Motor neuron (in vitro differentiated cells): Measurements from ENCODE around the gene PNPLA7. TPM values are rescaled to one million over a fixed set of nuclear protein-coding genes. Genes with fewer than 3 reads are reported as not detected.

Experiments used
- ATAC-seq, 8 experiments: fragments of 200-7000 bp; cut with Tn5 transposase; replicated peaks in 6 of 8; 2 replicates each; pipeline ENCODE4 v1.8.0; 2021; ENCODE audit warnings: mild to moderate bottlenecking in 8 of 8, moderate library complexity in 8 of 8
- H3K27ac ChIP-seq, 2 donors: fragments of 250-450 bp; sonication (Bioruptor Pico); 2 replicates each; pipeline ENCODE4 v1.9.0; 2021; ENCODE audit warnings: antibody characterized with exemption in 2 of 2, mild to moderate bottlenecking in 2 of 2, moderate library complexity in 1 of 2
- H3K4me1 ChIP-seq, 2 donors: fragments of 250-450 bp; sonication (Bioruptor Pico); replicated peaks in 1 of 2; 2 replicates each; pipeline ENCODE4 v1.6.1; 2021; ENCODE audit warnings: antibody characterized with exemption in 2 of 2, mild to moderate bottlenecking in 2 of 2, moderate library complexity in 1 of 2
- H3K4me3 ChIP-seq, 5 donors: fragments of 250-450 bp; sonication (Bioruptor Pico); 2 replicates each; pipeline ENCODE4 v1.9.0; 2021; ENCODE audit warnings: antibody characterized with exemption in 5 of 5, mild to moderate bottlenecking in 5 of 5, moderate library complexity in 4 of 5
- WGBS, 10 experiments: fragments of 450-650 bp; shearing (Covaris generic); methylation state at CpG; one replicate each; pipeline ENCODE4 v1.0.0; 2022; 5-methylcytosine and 5-hydroxymethylcytosine counted together
- in situ Hi-C, 9 experiments: fragments of 400-800 bp; cut with MboI; loops; one replicate each; pipeline ENCODE4 v1.15.0; 2021; ENCODE audit warnings: low sequenced_read_pairs in 9 of 9, low pct_unique_long_range_greater_than_20kb in 2 of 9; ENCODE audit not compliant: unreplicated experiment in 9 of 9
- total RNA-seq, 8 experiments: library from RNA; unstranded; fragments of 300-600 nt; gene quantifications; 2 replicates each; pipeline versions ENCODE4 v1.2.3 to v1.2.4, GENCODE V29; 2022

PNPLA7 gene
- total RNA-seq, 8 experiments from 2014 or later = 0.16 to 3.3 (median 1.5) TPM

DNA sequence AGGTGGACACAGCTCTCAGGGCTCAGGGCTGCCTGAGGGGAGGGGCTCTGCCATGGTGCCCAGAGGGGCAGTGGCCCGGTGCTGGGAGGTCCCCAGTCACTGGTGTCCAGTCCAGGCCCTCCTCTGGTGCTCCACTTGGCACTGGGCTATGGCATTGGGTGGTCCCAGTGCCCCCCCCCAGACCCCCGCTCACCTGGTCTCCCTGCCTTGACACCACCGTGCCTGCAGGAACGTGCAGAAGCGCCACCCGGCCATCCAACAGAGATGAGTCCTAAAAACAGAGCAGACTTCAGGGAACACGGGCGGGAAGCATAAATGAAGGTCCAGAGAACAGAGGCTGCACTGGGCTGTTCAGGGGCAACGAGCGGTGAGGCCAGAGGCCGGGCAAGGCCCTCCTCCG lies 48.7 kb downstream of the PNPLA7 start:
- no peak for ATAC-seq
- no peak overlapping the region for H3K4me3 ChIP-seq
- H3K27ac ChIP-seq = no peak overlapping the region
- in situ Hi-C loops = no loop called here
- H3K4me1 ChIP-seq = no peaks in the 10 kb centered on the region
- WGBS, 10 experiments = no CpG with 5 or more reads among the region's 12 CpGs

DNA sequence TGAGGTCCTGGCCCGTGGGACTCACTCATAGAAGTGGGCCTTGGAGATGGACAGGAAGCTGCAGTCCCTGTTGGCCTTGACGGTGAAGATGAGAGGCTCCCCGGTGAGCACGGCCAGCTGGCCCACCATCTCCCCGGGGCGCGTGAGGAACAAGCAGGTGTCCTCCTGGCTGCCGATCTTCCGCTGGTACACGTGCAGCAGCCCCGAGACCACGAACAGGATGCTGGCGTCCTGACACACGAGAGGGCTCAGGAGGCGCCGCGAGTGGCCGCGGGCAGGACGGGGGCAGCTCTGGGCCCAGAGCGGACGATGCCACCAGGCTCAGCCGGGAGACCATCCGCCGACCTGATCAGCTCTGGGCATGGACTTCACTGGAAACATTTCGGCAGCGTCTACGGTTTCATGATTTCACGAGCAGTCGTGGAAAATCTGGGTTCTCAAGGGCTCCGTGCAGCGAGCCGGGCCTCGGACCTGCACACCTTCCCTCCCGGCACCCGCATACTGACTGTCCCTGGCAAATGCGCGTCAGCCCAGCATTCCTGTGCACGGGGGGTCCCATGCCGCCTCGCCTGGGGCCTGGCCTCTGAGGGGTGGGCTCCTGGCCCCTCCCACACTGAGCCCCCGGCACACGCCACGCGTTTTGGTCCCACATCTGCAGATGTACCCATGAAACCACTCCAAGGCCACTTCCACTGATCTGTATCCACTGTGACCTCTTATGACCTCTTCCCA lies 49.4 kb downstream of the PNPLA7 start:
- ATAC-seq = peak in 1 of 8 experiments; percentile 13
- Histone ChIP-seq H3K27ac (no peak overlapping the region), H3K4me3 (no peak overlapping the region), H3K4me1 (no peaks in the 10 kb centered on the region)
- in situ Hi-C loops = no loop called here
- WGBS, 10 experiments = 91 to 100% (median 96%) methylated on average over 1 to 20 of the region's 45 CpGs; no CpG with 5 or more reads in 6 of the 10 experiments

DNA sequence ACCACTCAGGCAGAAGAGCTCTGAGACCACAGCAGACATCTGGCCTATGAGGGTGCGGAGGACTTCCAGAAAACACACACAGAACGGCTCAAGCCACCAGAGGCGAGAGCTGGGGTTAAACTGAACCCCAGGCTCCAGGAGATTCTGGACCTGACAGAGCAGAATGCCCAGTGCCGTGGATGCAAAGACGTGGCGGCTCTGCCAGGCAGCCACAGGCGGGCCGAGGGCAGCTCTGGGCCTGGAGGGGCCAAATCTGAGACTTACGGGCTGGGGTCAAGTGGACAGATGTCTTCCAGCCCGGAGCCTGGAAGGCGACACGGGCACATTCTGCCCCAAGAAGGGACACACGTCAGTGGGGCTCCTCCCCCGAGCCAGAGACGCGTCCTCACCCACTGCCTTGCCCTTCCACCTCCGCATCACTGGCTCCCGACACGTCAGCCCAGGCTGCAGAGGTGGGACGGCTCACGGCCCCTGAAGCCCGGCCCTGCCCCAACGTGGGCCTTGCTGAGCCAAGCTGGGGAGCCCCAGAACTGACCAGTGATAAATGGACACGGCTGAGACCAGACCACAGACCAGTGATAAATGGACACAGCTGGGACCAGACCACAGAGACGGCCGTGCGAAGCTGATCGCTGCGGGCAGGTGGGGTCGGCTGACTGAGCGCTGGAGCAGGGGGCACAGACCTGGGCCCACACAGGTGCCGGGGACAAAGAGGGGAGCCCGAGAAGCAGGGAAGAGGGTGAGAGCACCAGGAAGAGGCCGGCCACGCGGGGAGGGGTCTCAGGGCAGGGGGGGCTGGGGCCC lies 50.1 kb downstream of the PNPLA7 start:
- no peak overlapping the region for H3K27ac ChIP-seq
- in situ Hi-C loops = no loop called here
- H3K4me3 ChIP-seq = no peak overlapping the region
- H3K4me1 ChIP-seq = no peaks in the 10 kb centered on the region
- 76 to 80% methylated on average over 1 to 5 of the region's 36 CpGs; no CpG with 5 or more reads in 8 of the 10 experiments for WGBS, 10 experiments
- ATAC-seq = peak in 3 of 8 experiments; percentile 16 to 29 (median 20)

DNA sequence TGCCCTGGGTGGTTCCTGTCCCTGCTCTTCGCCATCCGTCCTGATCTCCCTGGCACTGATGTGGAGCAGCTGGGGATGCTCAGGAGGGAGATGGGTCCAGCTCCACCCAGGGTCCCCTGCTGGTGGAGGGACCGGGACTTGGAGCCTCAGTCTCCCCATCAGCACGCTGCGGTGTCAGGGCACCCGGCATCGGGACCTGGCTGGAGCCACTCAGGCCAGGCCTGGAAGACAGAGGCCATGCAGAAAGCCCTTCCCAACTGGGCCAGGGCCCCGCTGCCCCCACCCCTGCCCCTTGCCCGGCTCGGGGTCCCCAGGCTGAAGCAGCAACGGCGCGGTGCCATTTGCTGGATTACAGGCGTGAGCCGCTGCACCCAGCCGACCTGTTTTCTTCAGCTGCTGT lies 50.8 kb downstream of the PNPLA7 start:
- WGBS, 10 experiments = 83% methylated on average over 2 of the region's 16 CpGs; no CpG with 5 or more reads in 9 of the 10 experiments
- no peak overlapping the region for H3K27ac ChIP-seq
- no peak overlapping the region for H3K4me3 ChIP-seq
- no peaks in the 10 kb centered on the region for H3K4me1 ChIP-seq
- in situ Hi-C loops = no loop called here
- no peak for ATAC-seq

DNA sequence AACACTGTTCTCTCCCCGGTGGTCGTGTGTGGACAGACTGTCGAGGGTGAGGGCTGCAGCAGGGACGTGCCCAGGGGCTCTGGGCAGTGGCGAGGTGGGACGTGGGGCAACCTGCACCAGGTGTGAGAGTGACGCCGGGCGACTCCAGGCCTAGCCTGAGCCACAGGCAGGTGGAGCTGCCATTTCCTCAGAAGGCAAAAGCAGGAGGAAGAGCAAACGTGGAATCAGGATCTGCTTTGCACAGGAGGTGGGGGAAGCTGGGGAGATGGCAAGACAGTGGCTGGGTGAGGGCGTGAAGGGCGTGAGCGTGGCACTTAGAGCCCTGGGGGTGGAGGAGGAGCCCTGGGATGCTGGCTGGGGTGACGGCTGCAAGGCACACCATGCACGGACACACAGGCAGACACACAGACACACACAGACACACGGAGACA lies 51.5 kb downstream of the PNPLA7 start:
- ATAC-seq = peak in 3 of 8 experiments; percentile 12 to 15 (median 14)
- 60 to 90% (median 71%) methylated on average over 1 to 4 of the region's 16 CpGs; no CpG with 5 or more reads in 6 of the 10 experiments for WGBS, 10 experiments
- Histone ChIP-seq H3K4me1 (no peaks in the 10 kb centered on the region), H3K4me3 (no peak overlapping the region), H3K27ac (no peak overlapping the region)
- in situ Hi-C loops = no loop called here

DNA sequence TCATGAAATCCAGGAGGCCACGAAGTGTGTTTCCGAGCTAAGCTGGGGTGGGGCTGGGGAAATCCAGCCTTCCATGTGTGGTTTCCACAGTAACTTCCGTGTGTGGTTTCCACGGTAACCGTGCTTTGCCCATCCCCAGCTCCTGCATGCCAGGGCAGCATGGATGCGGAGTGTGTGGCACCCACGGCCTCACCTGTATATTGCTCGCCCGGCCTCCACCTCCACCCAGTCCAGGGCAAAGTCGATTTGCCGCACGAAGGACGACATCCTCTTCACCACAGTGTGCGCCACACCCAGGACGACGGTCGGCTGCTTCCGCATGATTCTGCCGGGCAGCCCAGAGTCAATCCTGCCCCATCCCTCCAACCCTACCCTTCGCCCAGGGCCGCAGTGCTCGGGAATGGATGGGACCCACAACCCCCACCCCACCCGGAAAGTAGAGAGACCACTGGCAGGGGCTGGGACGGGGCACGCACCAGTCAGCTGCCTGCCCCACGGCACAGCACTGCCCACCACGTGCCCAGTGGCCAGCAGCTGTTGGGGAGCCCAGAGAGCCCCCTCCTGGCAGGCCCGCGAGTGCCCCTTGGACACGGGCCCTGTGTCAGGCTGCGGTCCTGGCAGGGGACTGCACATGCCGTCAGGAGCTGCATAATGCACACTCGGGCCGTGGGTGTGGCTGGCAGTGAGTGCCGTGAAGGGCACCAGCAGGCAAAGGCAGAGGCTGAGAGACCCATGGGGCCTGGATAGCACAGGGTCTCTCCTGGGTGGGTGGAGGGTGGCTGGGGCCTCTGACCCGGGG lies 52.1 kb downstream of the PNPLA7 start:
- WGBS, 10 experiments = 33 to 100% (median 84%) methylated on average over 1 to 9 of the region's 36 CpGs; no CpG with 5 or more reads in 4 of the 10 experiments
- H3K4me3 ChIP-seq = no peak overlapping the region
- peak in 5 of 8 experiments; percentile 11 to 23 (median 20) for ATAC-seq
- in situ Hi-C loops = no loop called here
- no peak overlapping the region for H3K27ac ChIP-seq
- no peaks in the 10 kb centered on the region for H3K4me1 ChIP-seq

DNA sequence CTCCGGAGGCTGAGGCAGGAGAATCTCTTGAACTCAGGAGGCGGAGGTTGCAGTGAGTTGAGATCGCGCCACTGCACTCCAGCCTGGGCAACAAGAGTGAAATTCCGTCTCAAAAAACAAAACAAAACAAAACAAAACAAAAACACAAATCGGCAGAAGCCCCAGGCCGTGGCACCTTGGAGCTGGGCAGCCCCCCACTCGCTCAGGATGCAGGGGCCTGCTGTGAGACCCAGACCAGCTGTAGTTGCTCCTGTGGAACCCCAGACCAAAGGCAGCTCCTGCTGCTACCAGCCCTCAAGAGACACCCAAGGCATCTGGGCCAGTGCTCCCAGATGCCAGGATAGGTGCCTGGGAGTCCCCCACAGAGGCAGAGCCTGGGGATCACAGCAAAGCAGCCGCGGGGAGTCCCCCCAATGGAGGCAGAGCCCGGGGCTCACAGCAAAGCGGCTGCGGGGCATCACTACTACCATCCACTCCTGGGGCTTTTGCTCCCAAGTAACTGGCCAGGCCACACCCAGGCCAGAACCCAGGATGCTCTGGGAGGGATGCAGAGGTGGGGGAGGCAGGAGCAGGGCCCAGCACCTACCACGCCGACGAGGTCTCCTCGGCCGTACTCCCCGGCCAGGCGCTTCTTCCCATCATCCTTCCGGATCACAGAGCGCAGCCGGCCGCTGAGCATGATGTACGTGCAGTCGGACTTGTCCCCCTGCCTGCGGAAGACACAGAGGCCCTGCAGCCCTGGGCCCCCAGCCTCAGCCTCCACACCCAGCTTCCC lies 53.4 kb downstream of the PNPLA7 start:
- Histone ChIP-seq H3K4me3 (no peak overlapping the region), H3K4me1 (no peaks in the 10 kb centered on the region), H3K27ac (no peak overlapping the region)
- in situ Hi-C loops = no loop called here
- ATAC-seq = no peak
- WGBS, 10 experiments = 20 to 100% (median 92%) methylated on average over 1 to 16 of the region's 27 CpGs; no CpG with 5 or more reads in 2 of the 10 experiments

DNA sequence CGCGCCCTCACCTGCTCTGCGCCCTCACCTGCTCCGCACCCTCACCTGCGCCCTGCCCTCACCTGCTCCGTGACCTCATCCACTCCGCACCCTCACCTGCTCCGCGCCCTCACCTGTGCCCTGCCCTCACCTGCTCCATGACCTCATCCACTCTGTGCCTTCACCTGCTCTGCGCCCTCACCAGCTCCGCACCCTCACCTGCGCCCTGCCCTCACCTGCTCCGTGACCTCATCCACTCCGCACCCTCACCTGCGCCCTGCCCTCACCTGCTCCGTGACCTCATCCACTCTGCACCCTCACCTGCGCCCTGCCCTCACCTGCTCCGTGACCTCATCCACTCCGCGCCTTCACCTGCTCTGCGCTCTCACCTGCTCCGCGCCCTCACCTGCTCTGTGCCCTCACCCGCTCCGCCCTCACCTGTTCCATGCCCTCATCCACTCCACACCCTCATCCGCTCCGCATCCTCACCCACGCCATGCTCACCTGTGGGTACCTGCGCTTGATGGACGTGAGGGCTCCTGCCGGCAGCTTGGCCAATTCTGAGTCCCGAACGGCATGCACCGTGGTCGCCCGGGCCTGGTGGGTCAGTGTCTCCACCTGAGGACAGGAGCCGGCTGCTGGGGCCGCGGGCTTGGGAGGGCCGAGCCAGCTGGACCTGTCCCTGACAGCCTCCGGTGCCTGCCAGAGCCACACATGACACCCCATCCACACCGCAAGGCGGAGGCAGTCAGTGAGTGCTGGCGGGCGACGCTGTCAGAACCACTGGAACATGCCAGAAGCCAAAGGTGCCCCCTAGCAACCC lies 55.5 kb downstream of the PNPLA7 start:
- H3K4me1 ChIP-seq = no peaks in the 10 kb centered on the region
- in situ Hi-C loops = no loop called here
- H3K4me3 ChIP-seq = no peak overlapping the region
- no peak for ATAC-seq
- no peak overlapping the region for H3K27ac ChIP-seq
- WGBS, 10 experiments = 88 to 100% (median 94%) methylated on average over 1 to 31 of the region's 46 CpGs; no CpG with 5 or more reads in 2 of the 10 experiments

DNA sequence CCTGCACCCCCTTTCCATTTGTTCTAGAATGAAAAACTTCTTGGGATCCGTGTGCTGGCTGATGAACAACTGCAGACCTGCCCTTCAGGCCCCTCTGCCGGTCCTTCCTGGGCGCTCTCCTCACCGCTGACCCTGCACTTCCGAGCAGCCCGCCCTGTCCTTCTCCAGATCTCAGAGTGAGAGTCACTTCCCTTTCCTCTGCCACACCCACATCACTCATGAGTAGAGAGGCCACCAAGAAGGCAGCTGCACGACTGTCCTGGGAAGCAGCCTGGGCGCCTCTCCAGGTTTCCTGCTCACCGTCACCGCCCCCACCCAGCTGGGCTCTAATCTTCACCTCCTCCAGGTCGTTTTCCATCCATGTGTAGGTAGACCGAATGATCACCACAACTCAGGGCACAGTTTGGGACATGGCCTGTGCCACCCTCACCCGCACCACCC lies 56.1 kb downstream of the PNPLA7 start:
- ATAC-seq = peak in 2 of 8 experiments; percentile 62 to 80
- Histone ChIP-seq H3K27ac (no peak overlapping the region), H3K4me1 (no peaks in the 10 kb centered on the region), H3K4me3 (no peak overlapping the region)
- 59 to 94% (median 91%) methylated on average over 2 to 4 of the region's 13 CpGs; no CpG with 5 or more reads in 5 of the 10 experiments for WGBS, 10 experiments
- in situ Hi-C loops = no loop called here

DNA sequence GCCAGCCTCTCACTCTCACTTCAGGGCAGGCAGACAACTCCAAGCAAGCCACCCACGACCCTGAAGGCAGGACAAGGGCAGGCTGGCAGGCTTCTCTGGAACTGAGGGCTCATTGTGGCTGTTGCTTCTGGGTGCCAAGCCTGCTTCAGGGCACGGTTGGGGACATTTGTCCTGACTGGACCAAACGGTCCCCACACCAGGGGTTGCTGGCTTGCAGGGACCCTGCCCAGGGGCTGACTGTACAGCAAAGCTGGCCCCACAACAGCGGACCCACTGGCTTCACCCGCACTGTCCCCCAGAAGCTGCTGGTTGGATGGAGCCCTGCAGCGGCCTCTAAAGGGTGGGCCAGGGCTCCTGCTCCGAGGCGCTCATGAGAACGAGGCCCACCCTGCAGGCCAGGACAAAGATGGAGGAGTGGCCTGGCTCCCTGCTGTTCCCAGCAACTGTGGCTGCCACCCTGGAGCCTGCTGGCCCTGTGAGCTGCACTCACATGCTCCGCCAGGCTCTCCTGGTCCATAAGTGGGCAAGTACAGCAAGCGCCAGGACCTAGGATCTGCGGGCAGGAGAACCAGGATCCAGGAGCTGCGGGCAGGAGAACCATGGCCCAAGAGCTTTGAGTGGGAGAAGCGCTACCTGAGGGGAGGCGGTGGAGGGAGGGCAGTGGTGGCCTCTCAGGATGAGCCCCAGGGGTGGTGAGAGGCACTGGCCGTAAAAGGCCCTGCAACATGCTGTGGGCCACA lies 56.7 kb downstream of the PNPLA7 start:
- no peaks in the 10 kb centered on the region for H3K4me1 ChIP-seq
- WGBS, 10 experiments = 75 to 100% (median 96%) methylated on average over 1 to 4 of the region's 16 CpGs; no CpG with 5 or more reads in 4 of the 10 experiments
- in situ Hi-C loops = no loop called here
- no peak overlapping the region for H3K4me3 ChIP-seq
- no peak for ATAC-seq
- no peak overlapping the region for H3K27ac ChIP-seq
